Ecto neural progenitor cell (in vitro differentiated cells): Measurements from ENCODE around the gene ALG1L2.
"Not testable (repeated sequence)": the region's sequence is repeated elsewhere in the genome, so short reads cannot be mapped to it uniquely, and the experiment has no call there.

ENCODE experiments used
- DNase-seq: peaks from one replicate; pipeline ENCODE4 v3.0.0-alpha.2; 2018; ENCODE audit warnings: low spot score

ALG1L2 gene, protein sequence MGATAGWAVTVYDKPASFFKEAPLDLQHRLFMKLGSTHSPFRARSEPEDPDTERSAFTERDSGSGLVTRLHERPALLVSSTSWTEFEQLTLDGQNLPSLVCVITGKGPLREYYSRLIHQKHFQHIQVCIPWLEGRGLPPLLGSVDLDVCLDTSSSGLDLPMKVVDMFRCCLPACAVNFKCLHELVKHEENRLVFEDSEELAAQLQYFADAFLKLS

DNA sequence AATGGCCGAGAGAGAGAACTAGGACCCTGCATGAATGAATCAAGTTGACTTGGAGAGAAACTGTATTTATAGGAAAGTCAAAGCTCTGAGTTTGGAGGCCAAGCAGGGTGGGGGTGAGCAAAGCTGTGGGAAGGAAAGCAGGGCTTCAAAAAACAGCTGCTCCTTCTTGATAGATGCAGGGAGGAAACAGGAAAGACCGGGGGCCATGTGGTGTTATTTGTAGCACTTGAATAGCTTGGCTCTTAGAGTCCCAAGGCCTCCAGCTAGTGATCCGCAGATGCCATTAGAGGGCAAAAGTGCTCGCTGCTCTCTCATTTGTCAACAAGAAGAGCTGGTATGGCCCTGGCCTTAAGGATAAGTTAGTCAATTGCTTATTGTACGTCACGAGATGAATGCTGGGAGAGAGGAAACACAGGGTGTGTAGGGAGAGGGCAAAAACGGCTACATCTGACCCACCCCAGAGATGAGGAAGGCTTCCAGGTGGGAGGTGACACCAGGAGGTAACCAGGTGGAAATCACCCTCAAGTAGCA, at the start of gene ALG1L2:
ALG1L2 (plus strand) TSS at position 481 of the 531 bp plus-strand sequence. CDS start 186 bp downstream, outside the sequence.
- DNase-seq: no peak

DNA sequence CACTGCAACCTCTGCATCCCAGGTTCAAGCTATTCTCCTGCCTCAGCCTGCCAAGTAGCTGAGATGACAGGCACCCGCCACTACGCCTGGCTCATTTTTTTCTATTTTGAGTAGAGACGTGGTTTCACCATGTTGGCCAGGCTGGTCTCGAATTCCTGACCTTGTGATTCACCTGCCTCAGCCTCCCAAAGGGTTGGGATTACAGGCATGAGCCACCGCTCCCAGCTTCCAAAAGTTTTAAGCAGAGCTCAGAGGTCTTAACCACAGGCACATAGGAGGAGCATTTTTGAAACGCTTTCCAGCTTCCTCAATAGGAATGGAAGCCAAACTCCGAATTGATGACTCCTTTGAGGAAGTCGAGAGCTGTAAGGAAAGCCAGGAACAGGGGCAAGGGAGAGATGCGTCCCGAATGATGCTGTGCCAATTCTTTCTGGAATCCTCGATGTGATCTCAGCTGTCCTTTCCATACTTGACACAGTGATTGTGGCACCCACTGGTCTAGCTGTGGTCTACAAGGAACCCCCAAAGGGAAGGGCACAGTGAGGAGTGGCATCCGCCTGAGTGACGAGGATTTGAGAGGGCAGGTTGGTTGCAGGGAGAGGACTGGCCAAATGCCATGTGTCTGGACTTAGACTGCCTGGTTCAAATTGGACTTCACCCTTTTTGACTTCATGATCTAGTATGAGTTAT, 44.4 kb upstream of the ALG1L2 start:
- DNase-seq: not testable (repeated sequence)

DNA sequence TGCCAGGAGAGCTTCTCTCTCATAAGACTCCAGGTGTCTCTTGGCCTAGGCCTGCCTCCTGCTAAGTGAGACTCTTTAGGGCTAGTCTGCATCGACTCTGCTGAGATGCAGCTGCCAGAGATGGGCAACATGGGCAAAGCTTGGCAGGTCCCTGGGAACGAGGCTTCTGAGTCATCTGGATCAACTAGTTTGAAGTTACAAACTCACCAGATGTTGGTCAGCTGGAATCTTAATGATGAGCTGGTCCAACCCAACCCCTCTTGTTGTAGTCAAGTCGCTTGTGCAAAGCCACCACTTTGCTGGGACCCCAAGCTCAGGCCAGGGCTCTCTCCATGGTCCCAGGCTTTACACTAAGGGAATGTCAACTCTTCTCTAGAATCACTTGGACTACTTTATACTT, 38.9 kb upstream of the ALG1L2 start:
- DNase-seq: not testable (repeated sequence)

DNA sequence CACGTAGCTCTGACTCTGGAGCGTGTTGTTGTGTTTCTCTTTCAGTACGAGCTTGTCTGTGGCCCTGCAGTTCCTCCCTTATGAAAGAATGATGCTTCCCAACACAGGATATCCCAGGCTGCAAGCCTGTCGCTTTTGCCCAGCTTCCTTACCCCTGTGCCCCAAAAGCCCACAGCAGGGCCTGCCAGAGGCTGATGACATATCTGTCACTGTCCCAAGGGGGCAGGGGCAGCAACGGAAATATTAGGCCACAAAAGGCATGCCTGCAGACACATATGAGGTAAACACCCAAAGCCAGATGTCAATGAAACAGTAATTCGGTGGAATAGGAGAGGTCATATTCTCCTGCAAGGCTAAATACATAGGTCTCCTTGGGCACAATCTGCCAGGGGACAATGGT, 38.0 kb upstream of the ALG1L2 start:
- not testable (repeated sequence) for DNase-seq

DNA sequence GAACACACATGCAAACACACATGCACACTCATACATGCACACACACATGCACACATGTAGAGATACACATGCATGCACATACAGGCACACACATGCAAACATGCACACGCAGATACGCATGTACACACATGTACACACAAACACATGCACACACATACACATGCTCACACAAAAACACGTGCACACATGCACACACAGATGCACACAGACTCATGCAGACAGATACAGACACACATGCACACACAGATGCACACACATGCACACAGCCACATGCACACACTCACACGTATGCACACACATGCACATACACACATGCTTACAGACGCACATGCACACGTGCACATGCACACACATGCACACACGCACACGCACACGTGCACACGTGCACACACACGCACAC, 37.3 kb upstream of the ALG1L2 start:
- DNase-seq: no peak

- no peak for DNase-seq
These were observed 32.9 kb upstream of the ALG1L2 start for GRCh38 chr3:130048726-130049125.

- not testable (repeated sequence) for DNase-seq
These were observed 29.3 kb upstream of the ALG1L2 start for GRCh38 chr3:130052366-130052765.

DNA sequence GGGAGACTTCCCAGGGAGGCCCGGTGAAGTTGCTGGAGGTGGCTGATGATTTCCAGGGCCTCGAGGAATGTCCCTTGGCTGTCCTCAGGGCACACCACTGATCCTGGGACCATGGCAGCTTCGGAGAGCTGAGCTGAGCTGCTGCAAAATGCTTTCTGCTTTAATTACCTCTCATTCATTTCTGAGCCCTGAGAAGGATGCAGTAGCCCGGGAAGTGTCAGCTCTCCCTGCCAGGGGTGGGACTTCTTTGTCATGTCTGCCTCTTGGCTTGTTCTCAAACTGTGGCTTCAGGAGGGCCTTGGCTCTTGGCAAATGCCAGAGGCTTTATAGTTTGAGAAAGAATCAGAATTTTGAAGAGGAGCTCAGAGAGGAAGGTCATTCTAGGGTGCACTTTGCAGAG, 28.7 kb upstream of the ALG1L2 start:
- not testable (repeated sequence) for DNase-seq

DNA sequence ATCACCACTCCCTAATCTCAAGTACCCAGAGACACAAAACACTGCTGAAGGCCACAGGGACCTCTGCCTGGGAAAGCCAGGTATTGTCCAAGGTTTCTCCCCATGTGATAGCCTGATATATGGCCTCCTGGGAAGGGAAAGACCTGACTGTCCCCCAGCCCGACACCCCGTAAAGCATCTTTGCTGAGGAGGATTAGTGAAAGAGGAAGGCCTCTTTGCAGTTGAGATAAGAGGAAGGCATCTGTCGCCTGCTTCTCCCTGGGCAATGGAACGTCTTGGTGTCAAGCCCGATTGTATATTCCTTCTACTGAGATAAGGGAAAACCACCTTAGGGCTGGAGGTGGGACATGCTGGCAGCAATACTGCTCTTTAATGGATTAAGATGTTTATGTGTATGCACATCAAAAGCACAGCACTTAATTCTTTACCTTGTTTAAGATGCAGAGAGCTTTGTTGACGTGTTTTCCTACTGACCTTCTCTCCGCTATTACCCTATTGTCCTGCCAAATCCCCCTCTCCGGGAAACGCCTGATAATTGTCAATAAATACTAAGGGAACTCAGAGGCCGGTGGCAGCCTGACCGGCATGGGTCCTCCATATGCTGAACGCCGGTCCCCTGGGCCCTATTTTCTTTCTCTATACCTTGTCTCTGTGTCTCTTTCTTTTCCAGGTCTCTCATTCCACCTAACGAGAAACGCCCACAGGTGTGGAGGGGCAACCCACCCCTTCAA, 23.9 kb upstream of the ALG1L2 start:
- not testable (repeated sequence) for DNase-seq

DNA sequence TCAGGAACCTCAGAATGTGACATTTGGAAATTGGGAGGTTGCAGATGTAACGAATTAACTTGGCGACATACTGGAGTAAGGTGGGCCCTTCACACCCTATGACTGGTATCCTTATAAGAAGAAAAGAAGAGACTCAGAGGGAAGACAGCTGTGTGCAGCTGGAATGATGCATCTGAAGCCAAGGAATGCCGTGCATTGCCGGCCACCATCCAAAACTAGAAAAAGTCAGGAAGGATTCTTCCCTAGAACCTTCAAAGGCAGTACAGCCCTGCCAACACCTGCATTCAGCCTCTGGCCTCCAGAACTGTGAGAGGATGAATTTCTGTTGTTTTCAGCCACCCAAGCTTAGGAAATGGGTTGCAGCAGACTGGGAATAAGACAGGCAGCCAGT, 23.4 kb upstream of the ALG1L2 start:
- not testable (repeated sequence) for DNase-seq

- not testable (repeated sequence) for DNase-seq
These were observed 22.9 kb upstream of the ALG1L2 start for GRCh38 chr3:130058716-130059115.

DNA sequence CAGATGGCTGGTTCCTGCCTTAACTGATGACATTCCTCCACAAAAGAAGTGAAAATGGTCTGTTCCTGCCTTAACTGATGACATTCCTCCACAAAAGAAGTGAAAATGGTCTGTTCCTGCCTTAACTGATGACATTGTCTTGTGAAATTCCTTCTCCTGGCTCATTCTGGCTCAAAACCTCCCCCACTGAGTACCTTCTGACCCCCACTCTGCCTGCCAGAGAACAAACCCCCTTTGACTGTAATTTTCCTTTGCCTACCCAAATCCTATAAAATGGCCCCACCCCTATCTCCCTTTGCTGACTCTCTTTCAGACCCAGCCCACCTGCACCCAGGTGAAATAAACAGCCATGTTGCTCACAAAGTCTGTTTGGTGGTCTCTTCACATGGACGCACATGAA, 22.5 kb upstream of the ALG1L2 start:
- DNase-seq: not testable (repeated sequence)

- no peak for DNase-seq
These were observed 8.0 kb upstream of the ALG1L2 start for GRCh38 chr3:130073582-130073981.

DNA sequence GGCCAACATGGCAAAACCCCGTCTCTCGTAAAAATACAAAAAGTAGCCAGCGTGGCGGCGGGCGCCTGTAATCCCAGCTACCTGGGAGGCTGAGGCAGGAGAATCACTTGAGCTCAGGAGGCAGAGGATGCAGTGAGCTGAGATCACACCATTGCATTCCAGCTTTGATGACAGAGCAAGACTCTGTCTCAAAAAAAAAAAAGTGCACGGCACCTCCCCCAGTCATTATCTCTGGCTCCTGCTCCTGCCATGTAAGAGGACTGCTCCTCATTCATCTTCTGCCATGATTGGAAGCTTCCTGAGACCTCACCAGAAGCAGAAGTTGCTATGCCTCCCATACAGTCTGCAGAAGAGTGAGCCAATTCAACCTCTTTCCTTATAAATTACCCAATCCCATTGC, 4.0 kb upstream of the ALG1L2 start:
- no peak for DNase-seq

GRCh38 chr3:130083363-130084090, 1.9 kb downstream of the ALG1L2 start:
- not testable (repeated sequence) for DNase-seq

GRCh38 chr3:130084436-130084980, 2.9 kb downstream of the ALG1L2 start:
- DNase-seq: no peak

DNA sequence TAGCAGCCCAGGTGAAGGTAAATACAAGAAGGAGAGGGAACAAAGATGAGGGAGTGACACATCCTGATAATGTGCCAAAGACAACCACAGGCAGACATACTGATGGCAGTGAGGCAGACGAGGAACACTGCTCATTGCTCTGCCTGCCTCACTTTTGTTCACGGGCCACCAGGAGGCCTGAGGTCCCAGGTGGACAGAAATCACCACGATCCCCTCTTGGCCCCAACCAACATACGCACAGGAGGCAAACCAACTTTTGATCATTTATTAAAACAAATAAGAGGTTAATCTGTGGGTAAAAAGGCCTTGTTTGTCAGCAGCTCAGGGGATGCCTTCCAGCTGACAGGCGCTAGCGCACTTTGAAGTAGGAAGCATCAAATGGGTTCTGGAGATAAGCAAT, 4.2 kb downstream of the ALG1L2 start:
- DNase-seq: no peak

GRCh38 chr3:130086628-130087027, 5.0 kb downstream of the ALG1L2 start:
- DNase-seq: not testable (repeated sequence)

- no peak for DNase-seq
These were observed 6.4 kb downstream of the ALG1L2 start for GRCh38 chr3:130088061-130088460.

DNA sequence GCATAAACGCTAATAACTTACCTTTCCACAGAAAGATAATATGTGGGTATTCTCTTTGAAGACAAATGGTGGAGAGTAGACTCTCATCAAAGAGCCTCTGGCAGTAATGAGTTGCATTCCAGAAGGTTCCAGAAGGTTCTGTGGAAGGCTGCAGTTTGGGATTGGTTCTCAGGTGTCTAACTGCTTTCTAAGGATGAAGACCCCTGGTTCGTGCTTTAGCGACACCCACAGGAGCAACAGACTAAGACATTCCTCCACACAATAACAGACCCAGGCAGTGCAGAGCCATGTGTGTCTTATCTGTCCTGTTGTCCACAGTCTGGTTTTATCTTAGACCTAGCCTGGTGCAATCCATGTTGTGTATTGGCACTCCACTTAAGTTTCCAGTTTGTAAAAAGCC, 9.1 kb downstream of the ALG1L2 start:
- DNase-seq: not testable (repeated sequence)

DNA sequence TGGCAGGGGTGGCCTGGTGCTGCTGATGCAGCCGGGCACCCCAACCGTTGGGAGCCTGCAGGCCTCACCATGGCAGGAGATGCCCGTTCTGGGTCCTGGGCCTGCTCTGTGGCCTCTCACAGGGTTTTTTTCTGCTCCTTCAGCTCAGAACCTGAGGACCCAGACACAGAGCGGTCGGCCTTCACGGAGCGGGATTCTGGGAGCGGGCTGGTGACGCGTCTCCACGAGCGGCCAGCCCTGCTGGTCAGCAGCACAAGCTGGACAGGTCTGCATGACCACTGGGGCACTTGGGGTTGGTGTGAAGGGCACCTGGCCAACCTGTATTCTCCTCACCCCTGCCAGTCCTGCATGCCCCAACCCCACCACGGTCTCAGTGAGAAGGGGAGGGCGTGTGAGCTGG, 10.3 kb downstream of the ALG1L2 start:
- no peak for DNase-seq
